Astrocyte (in vitro differentiated cells and primary cell): ENCODE measurements around the gene PGS1.

Experiments used
- CTCF ChIP-seq: IDR thresholded peaks from 2 replicates; pipeline ENCODE4 v1.5.1; 2011; ENCODE audit warnings: low read depth, mild to moderate bottlenecking, inconsistent platforms, low read length, moderate library complexity; ENCODE audit not compliant: insufficient read depth
- EZH2 ChIP-seq: IDR thresholded peaks from 2 replicates; pipeline ENCODE4 v1.6.1; 2012; ENCODE audit warnings: mild to moderate bottlenecking, low read length, inconsistent platforms; ENCODE audit not compliant: insufficient read depth

DNA sequence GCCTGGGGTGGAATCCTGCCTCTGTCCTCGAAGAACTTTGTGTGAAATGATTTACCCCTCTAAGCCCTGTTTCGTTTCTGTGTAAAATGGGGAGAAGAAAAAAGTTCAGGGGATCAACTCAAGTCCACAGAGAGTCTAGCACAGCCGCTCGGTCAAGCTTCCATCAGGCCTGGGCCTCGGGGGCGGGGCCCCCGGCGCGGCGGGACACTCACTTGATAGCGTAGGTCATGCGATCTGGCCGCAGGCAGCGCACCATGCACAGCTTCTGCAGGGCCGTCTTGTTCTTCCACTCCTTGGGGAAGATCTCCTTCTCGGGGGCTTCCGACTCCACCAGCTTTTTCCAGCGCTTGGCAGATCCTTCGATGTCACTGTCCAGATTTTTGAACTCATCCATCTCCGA lies 65.9 kb downstream of the PGS1 start:
- TF ChIP-seq CTCF (no peak), EZH2 (no peak)
